CMK (cell line): ENCODE data around the gene IL17C.
"Not testable (repeated sequence)": the region's sequence is repeated elsewhere in the genome, so short reads cannot be mapped to it uniquely, and the experiment has no call there.

Source experiments
- DNase-seq: peaks from one replicate; pipeline ENCODE4 v3.0.0-alpha.2; 2010; ENCODE audit warnings: low read depth

The IL17C gene

GRCh38 chr16:88659160-88659559 is 20.8 kb downstream of the IL17C start:
- no peak for DNase-seq

- DNase-seq = no peak
Observed at GRCh38 chr16:88661468-88661867, 23.1 kb downstream of the IL17C start.

DNA sequence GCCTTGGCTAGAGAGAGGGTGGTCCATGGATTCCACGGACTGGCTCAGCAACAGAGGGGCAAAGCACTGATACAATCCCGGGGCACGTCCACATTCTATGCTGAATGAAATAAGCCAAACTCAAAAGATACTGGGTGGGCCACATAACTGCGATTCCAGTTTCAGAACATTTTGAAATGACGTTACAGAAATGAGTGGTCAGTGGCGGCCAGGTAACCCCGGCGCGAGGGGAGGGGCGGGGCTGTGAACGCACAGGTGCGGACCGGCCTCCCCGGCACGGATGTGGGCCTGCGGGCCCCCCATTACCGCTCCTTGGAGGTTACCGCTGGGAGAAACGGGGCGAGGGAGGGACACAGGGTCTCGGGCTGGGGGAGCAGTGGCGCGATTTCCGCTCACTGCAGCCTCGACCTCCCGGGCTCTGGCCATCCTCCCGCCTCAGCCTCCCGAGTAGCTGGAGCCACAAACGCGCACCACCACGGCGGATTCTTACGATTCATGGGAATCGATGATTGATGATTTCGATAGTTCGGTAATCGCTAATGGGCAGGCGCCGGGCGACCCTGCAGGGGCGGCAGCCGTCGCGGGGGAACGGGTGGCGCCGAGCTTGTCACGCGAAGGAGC is 24.0 kb downstream of the IL17C start:
- DNase-seq = no peak

GRCh38 chr16:88662843-88663606 is 24.7 kb downstream of the IL17C start, which contains the start of gene MVD:
Gene MVD, minus strand, starts transcription at chr16:88663091. Its CDS starts 11 bp downstream, at chr16:88663080.
- DNase-seq = peak; percentile 98

- DNase-seq = no peak
Observed at GRCh38 chr16:88665148-88665547, 26.8 kb downstream of the IL17C start.

DNA sequence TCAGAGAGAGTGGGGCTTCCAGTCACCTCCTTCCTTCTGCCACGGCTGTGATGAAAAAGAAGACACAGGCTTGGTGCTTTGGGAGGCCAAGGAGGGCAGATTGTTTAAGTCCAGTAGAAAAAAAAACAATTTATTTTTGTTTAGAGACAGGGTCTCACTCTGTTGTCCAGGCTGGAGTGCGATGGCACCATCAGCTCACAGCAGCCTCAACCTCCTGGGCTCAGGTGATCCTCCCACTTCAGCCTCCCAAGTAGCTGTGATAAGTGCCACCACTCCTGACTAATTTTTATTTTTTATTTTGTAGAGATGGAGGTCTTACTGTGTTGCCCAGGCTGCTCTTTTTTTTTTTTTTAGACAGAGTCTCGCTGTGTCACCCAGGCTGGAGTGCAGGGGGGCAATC is 27.2 kb downstream of the IL17C start:
- no peak for DNase-seq

GRCh38 chr16:88667461-88667860 is 29.1 kb downstream of the IL17C start:
- no peak for DNase-seq

DNA sequence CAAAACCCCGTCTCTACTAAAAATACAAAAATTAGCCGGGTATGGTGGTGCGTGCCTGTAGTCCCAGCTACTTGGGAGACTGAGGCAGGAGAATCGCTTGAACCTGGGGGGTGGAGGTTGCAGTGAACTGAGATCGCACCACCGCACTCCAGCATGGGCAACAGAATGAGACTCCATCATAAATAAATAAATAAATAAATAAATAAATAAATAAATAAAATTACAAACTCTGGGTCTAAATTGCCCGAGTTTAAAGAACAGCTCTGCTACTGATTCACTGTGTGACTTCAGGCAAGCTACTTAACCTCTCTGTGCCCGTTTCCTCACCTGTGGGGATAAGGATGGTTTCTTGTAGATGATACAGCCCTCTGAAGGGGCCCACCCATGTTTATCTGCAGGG is 31.1 kb downstream of the IL17C start:
- DNase-seq = not testable (repeated sequence)

DNA sequence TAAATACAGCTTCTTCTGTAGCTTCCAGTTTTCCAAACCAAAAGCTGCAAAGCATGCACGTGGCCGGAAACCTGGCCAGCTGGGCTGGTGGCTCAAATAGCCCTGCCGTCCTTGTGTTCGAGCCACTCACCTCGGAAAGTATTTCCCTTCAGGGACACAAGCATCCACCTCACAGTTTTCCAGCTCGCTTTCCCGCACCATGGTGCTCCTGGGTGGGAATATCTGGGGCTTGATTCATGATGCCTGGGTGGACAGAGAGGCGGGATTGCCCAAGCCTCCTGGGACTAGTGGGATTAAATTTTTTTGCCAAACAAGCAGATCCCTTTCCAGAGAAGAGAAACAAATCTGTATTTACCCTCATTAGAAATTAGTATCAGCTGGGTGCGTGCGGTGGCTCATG is 31.6 kb downstream of the IL17C start:
- DNase-seq = no peak

DNA sequence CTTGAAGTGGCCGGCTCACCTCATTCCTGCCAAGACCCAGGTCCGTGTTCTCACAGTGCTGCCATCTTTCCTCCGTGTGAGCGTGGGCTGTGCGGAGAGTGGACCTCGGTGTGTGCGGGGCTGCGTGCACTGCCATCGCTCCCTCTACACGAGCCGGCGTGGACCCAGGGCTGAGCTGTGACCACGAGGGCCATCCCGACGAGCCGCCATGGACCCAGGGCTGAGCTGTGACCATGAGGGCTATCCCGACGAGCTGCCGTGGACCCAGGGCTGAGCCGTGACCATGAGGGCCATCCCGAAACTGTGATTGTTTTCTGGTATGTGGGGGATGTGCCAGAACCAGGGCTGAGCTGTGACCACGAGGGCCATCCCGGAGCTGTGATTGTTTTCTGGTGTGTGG is 33.4 kb downstream of the IL17C start:
- DNase-seq = no peak

DNA sequence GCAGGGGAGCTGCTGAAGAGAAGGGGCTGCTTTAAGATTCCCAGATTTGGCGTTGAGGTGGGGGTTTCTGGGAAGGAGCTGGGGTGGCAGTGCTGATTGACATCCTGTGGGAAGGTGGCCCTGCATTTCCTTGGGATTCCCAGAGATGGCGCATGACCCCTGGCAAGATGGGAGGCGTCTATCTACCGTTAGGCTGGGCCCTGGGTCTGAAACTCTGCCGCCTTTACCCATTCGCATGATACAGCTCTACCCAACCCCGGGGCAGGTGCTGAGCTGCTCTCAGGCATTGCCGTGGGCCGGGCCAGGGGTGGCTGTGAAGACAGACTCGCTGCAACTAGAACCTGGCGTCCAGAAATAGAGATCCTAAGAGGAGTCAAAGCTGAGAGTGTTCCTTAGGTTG is 34.4 kb downstream of the IL17C start:
- no peak for DNase-seq

GRCh38 chr16:88673716-88674379 is 35.5 kb downstream of the IL17C start:
- no peak for DNase-seq

- DNase-seq = no peak
Observed at GRCh38 chr16:88676502-88677242, 38.3 kb downstream of the IL17C start.

DNA sequence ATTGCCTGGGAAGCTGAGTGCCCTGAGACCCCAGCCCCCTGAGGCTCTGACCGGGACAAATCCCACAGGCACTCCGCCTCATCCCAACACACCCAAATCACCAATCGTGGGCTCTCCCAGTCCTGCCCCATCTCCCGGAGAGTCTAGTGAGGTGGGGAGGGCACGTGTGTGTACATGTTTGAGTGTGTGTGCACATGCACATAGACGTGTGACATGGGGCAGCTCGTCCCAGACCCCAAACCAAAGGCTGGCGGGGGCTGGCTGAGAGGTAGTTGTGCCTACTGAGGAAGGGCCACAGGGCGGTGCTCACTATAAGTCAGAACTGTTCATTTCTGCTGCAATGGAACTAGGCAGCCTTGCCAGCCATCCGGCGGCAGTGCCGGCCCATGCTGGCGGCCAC is 39.3 kb downstream of the IL17C start:
- no peak for DNase-seq

DNA sequence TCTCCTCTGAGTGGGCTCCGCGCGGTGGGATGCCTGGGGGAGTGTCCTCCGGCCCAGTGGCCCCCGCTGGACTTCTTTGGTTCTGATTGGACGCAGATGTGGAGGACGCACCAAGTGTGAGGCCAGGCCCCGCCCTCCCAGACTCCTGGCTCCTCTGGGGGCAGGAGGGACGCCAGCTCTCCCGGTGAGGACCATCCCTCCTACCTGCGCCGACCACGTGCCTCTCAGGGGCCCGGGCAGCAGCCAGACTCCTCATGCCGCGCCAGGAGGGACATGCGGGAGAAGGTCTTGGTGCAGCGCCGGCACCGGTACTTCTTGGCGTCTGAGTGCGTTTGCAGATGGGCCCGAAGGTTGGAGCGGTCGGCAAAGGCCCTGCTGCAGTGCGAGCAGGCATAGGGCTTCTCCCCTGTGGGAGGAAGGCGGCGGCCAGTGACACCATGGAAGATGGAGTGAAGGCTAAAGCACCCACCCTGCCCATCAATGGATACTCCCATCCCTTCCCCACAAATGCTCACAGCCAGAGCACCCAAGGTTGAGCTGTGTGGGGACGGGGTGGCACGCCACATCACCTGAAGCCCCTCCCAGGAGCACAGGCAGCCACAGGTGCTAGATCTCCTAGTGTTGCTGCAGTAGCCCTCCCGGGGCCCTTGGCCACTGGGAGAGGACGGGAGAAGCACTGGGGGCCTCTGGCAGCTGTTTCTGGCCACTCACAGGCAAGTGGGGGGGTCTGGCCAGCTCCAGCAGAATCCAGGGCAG is 40.0 kb downstream of the IL17C start:
- no peak for DNase-seq

DNA sequence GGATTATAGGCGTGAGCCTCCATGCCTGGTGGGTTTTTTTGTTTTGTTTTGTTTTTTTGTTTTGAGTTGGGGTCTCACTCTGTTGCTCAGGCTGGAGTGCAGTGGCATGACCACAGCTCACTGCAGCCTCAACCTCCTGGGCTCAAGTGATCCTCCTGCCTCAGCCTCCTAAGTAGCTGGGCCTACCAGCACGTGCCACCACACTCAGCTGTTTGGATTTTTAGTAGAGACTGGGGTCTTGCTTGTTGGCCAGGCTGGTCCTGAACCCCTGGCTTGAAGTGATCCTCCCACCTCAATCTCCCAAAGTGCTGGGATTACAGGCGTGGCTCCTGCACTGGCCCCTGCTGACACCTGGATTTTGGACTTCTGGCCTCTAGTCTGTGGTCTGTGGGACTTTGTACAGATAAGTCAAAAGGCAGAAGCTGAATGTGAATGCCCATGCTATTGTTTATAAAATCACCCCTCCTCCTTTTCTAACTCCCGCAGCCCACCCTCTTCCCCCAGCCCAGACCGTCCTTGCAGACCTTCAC is 42.2 kb downstream of the IL17C start:
- DNase-seq = no peak

DNA sequence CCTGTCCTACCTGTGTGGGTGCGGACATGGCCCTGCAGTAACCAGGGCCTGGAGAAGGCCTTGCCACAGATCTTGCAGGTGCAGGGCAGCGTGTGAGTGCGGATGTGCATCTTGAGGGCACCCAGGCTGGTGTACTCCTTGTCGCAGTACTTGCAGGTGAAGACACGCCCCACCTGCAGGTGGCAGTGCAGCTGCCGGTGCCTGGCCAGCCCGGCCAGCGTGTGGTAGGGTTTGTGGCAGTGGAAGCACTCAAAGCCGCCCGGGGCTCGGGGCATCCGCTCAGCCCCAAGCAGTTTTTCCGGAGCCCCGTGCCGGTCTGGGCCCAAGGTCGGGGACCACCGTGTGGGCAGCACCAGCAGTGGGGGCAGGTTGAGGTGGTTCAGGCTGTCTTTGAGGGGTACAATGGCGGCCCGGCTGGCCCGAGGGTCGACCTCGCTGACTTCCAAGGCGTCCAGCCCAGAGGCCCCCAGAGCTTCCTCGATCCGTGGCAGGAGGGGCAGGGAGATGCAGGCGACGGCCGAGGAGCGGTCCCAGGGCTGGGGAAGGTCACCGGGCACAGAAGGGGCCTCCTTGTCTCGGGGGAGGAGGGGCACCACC is 42.8 kb downstream of the IL17C start:
- DNase-seq = no peak

DNA sequence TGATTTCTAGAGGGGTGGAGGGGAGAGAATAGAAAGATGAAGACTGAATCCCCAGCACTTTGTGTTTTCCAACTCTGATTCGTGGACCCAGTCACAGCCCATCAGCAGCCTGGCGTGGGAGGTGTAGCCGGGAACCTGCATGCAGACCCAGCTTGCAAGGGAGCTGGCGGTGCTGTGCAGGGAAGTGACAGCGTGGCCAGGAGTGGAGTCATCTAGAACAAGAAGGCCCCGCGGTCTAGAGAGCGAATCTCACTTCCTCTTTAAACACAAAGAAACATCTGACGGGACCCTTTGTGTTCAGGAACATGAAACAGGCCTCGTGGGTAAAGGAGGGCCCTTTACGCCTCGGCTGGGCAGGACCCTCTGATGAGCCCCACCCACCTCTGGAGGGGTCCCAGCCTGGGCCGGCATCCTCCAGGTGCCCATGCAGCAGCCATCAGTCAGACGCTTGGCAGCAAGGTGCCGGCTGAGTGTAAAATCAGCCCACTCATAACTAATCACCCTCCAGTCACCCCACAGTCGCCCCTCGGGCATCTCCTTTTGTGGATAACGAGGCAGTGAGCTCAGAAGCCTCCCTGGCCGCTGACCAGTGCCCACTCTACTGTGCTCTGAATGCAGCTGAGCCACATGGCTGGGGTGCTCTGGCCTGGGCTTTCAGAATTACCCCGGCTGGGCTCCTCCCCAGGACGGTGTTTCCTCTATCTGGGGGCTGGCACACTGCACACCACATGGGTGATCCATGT is 43.5 kb downstream of the IL17C start:
- no peak for DNase-seq

- DNase-seq = no peak
Observed at GRCh38 chr16:88684569-88685155, 46.3 kb downstream of the IL17C start.
